Kidney epithelial cell (primary cell): ENCODE results near the gene KLHDC7A. TPM values are rescaled to one million over a fixed set of nuclear protein-coding genes. Genes with fewer than 3 reads are reported as not detected.

Experiments used
- DNase-seq: peaks from one replicate; pipeline ENCODE4 v3.0.0-alpha.2; 2010; ENCODE audit warnings: low read depth
- H3K27me3 ChIP-seq: 2 replicates; pipeline ENCODE4 v1.6.0; 2011; ENCODE audit warnings: low read length; ENCODE audit not compliant: control insufficient read depth, insufficient read depth
- H3K36me3 ChIP-seq: 2 replicates; pipeline ENCODE4 v1.5.1; 2011; ENCODE audit warnings: low read length; ENCODE audit not compliant: control insufficient read depth, insufficient read depth
- H3K4me3 ChIP-seq: 2 replicates; pipeline ENCODE4 v1.5.1; 2011; ENCODE audit warnings: low read depth, mild to moderate bottlenecking, control low read depth, low read length
- total RNA-seq: library from RNA; depleted of rRNA; stranded (reverse); fragments of >200 nt; gene quantifications from 2 replicates; pipeline ENCODE4 v1.2.3, GENCODE V29; 2015
- TF ChIP-seq, protein P1 (sequence below): IDR thresholded peaks from 2 replicates; pipeline ENCODE4 v1.5.1; 2011; ENCODE audit warnings: mild to moderate bottlenecking, moderate library complexity, low read length, control low read depth, inconsistent platforms; ENCODE audit not compliant: insufficient read depth, poor library complexity, severe bottlenecking

KLHDC7A gene
- total RNA-seq, 1 donor from 2014 or later, result 2.4 TPM

DNA sequence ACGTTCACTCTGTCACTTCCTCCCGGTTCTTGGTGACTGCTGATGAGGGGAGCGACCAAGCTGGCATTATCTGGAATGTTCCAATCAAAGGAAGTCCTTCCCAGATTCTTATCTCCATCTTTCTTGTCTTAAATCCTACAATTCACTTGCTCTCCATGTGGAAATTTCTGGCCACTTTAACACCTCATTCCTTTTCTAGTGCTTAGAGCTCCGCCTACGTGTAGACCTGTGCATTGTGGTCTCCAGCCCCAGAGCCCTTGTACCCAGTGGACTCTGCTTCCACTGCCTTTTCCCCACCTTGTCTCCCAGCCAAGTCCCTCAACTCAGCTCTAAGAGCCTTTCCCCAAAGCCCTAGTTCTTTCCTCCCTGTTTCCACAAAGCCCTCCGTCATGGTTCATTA, 12.2 kb upstream of the KLHDC7A start:
- no peak for DNase-seq

DNA sequence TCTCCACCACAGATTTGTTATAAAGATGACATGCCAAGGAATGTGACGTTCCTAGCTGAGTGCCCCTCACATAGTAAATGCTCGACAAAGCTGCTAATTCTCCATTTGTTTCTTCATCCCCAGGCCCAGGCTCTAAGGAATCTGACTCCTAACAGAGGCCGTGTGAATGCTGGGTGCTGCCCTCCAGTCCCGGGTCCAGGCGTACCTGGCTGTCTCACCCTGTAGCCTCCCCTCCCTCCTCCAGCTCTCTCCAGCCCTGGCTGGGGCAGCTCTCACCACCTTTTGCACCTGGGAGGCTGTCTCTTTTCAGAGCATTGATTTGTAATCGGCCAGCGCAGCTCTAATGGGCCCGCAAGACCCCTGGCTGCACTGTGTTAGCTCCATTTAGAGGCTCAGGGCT, 11.2 kb upstream of the KLHDC7A start:
- Histone ChIP-seq H3K27me3 (peaks cover 12% of the 10 kb centered on the region), H3K4me3 (no peak overlapping the region), H3K36me3 (no peaks in the 10 kb centered on the region)
- TF ChIP-seq, protein P1, sequence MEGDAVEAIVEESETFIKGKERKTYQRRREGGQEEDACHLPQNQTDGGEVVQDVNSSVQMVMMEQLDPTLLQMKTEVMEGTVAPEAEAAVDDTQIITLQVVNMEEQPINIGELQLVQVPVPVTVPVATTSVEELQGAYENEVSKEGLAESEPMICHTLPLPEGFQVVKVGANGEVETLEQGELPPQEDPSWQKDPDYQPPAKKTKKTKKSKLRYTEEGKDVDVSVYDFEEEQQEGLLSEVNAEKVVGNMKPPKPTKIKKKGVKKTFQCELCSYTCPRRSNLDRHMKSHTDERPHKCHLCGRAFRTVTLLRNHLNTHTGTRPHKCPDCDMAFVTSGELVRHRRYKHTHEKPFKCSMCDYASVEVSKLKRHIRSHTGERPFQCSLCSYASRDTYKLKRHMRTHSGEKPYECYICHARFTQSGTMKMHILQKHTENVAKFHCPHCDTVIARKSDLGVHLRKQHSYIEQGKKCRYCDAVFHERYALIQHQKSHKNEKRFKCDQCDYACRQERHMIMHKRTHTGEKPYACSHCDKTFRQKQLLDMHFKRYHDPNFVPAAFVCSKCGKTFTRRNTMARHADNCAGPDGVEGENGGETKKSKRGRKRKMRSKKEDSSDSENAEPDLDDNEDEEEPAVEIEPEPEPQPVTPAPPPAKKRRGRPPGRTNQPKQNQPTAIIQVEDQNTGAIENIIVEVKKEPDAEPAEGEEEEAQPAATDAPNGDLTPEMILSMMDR, result no peak
- no peak for DNase-seq

More for the DNA sequence above, 12.2 kb upstream of the KLHDC7A start:
- peaks cover 12% of the 10 kb centered on the region for H3K27me3 ChIP-seq
- H3K4me3 ChIP-seq, result no peak overlapping the region
- no peaks in the 10 kb centered on the region for H3K36me3 ChIP-seq
- TF ChIP-seq, protein P1, result no peak

GRCh38 chr1:18470671-18471355, 9.9 kb upstream of the KLHDC7A start:
- Histone ChIP-seq H3K27me3 (peaks cover 14% of the 10 kb centered on the region), H3K4me3 (no peak overlapping the region), H3K36me3 (no peaks in the 10 kb centered on the region)
- TF ChIP-seq, protein P1, result no peak
- no peak for DNase-seq

DNA sequence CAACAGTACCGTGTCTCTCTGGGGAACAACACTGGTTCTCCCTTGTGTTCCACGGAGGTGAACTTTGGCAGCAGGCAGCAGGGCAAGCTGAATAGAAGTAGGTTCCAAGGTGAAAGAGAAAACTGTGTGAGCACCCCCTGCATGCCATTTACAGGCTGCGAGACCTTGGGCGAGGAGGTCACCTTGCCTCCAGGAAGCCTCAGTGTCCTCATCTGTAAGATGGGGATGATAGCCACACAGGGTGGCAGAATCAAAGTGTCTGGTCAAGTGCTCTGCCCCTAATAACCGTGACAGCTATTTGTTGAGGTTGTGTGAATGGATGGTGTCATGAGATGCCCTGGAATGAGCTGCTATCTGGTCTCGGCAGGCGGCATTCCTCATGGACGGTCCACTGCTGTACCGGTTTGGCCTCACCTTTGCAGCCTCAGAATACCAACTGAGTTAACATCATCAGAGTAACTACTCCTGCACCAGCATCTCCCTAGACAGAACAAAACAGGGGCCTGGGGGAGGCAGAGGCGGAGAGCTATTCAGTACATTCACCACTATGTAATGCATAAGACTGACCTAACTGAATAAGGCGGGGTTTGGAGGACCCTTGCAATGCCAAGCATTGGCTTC, 7.4 kb upstream of the KLHDC7A start:
- Histone ChIP-seq H3K36me3 (no peaks in the 10 kb centered on the region), H3K27me3 (peaks cover 14% of the 10 kb centered on the region), H3K4me3 (no peak overlapping the region)
- no peak for DNase-seq
- TF ChIP-seq, protein P1, result no peak

GRCh38 chr1:18474559-18475175, 6.1 kb upstream of the KLHDC7A start:
- TF ChIP-seq, protein P1, result no peak
- no peaks in the 10 kb centered on the region for H3K36me3 ChIP-seq
- no peak for DNase-seq
- no peak overlapping the region for H3K4me3 ChIP-seq
- H3K27me3 ChIP-seq, result peaks cover 8% of the 10 kb centered on the region
